Ectodermal cell (in vitro differentiated cells): ENCODE measurements around the gene RFX2.
"Not testable (repeated sequence)": the region's sequence is repeated elsewhere in the genome, so short reads cannot be mapped to it uniquely, and the experiment has no call there.

Experiments used
- H3K27ac ChIP-seq: 2 replicates; pipeline ENCODE4 v1.7.0; 2013; ENCODE audit warnings: mild to moderate bottlenecking, low read depth, low read length; ENCODE audit not compliant: insufficient read depth, poor library complexity, severe bottlenecking
- H3K27me3 ChIP-seq: 2 replicates; pipeline ENCODE4 v1.7.0; 2013; ENCODE audit warnings: mild to moderate bottlenecking, low read length; ENCODE audit not compliant: insufficient read depth, control insufficient read depth, poor library complexity, severe bottlenecking
- H3K36me3 ChIP-seq: one replicate; pipeline ENCODE4 v1.7.0; 2013; ENCODE audit warnings: low read length; ENCODE audit not compliant: control insufficient read depth, insufficient read depth
- H3K4me1 ChIP-seq: one replicate; pipeline ENCODE4 v1.7.0; 2013; ENCODE audit warnings: low read length; ENCODE audit not compliant: control insufficient read depth, insufficient read depth
- H3K4me3 ChIP-seq: 2 replicates; pipeline ENCODE4 v1.7.0; 2013; ENCODE audit warnings: low read depth, low read length, control low read depth; ENCODE audit not compliant: insufficient read depth
- H3K9me3 ChIP-seq: 2 replicates; pipeline ENCODE4 v1.7.0; 2013; ENCODE audit warnings: mild to moderate bottlenecking, low read length, moderate library complexity; ENCODE audit not compliant: control insufficient read depth
- WGBS, 2 experiments: methylation state at CpG; one replicate each; pipeline ENCODE4 v1.1.7; 2013; ENCODE audit warnings: missing lambda C conversion rate in 2 of 2; 5-methylcytosine and 5-hydroxymethylcytosine counted together

RFX2 gene

DNA sequence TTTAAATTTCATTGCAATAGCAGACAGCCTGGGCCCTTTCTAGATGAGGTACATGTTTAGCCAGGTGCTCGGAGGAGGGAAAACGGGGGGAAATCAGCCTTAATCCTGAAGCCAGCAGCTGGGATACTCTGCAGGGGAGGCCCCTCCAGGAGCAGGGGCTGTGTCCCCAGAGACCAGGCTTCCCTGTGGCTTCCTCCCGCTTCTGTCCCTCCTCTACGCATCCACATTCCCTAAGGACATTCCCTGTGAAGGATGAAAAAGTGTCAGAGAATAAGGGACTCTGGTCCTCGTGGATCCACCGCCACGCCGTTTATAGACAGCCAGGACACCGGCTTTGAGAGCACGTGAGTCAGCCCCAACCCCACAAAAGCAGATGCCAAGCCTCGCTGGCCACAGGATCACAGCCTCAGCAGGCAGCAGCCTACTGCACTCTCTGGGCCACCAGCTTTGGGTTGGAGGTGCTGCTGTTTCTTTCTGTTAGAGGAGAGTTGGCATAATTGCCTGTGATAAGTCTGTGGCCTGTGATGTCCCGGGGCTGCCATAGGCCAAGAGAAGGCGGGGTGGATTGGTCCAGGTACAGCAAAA is 95.7 kb downstream of the RFX2 start:
- Histone ChIP-seq H3K4me1 (no peaks in the 10 kb centered on the region), H3K4me3 (no peak overlapping the region), H3K27ac (no peak overlapping the region), H3K9me3 (no peaks in the 10 kb centered on the region), H3K27me3 (no peaks in the 10 kb centered on the region), H3K36me3 (no peaks in the 10 kb centered on the region)
- WGBS, 2 experiments, result 89 to 90% methylated on average over 13 of the region's 13 CpGs

DNA sequence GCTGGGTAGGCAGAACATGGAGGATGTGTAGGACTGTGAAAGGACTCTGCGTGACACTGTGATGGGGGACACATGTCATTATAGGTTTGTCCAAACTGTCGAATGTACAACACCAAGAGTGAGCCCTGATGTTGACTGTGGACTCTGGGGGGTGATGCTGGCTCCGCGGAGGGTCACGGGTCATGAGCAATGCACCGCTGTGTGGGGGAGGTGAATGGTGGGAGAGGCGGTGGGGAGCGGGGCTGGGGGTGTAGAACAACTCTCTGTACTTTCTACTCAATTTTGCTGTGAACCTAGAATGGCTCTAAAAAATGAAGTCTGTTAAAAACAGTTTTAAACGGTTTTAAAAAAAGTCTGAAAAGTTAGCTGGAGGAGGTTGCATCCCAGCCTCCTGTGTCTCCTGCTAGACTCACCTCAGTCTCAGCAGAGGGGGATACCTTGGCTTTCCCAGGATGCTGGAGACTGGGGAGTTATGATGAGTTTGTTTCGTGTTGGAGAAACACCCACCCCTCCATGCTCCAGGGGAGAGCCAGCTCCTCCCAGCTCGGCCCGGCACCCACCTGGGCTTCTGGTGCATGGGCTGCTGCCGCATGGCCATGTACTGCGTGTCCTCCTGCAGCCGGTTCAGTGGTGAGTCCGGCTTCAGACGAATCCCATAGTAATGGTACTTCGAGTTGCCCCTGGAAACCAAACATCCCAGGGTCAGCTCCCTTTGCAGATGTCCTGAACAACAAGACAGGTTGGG is 97.7 kb downstream of the RFX2 start:
- H3K4me3 ChIP-seq, result no peak overlapping the region
- H3K36me3 ChIP-seq, result no peaks in the 10 kb centered on the region
- no peaks in the 10 kb centered on the region for H3K27me3 ChIP-seq
- H3K9me3 ChIP-seq, result no peaks in the 10 kb centered on the region
- WGBS, 2 experiments, result 91 to 92% methylated on average over 18 of the region's 18 CpGs
- no peak overlapping the region for H3K27ac ChIP-seq
- H3K4me1 ChIP-seq, result no peaks in the 10 kb centered on the region

DNA sequence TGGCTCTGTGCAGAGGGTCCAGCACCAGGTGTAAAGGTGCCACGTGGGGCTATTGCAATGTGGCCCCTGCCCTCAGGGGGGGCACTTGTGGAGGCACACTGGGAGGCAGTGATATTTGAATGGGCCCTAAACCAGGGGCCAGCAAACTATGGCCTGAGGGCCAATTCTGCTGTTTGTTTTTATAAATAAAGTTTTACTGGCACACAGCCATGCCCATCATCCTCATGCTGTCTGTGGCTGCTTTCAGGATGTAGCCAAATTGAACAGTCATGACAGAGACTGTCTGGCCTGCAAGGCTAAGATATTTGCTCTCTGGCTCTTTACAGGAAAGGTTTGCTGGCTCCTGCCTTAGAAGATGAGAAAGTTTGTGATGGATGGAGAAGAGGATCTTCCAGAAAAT is 98.5 kb downstream of the RFX2 start:
- no peaks in the 10 kb centered on the region for H3K9me3 ChIP-seq
- H3K36me3 ChIP-seq, result no peaks in the 10 kb centered on the region
- no peak overlapping the region for H3K27ac ChIP-seq
- no peak overlapping the region for H3K4me3 ChIP-seq
- H3K27me3 ChIP-seq, result no peaks in the 10 kb centered on the region
- no peaks in the 10 kb centered on the region for H3K4me1 ChIP-seq
- WGBS, 2 experiments, result 82 to 84% methylated on average over 1 of the region's 1 CpG

DNA sequence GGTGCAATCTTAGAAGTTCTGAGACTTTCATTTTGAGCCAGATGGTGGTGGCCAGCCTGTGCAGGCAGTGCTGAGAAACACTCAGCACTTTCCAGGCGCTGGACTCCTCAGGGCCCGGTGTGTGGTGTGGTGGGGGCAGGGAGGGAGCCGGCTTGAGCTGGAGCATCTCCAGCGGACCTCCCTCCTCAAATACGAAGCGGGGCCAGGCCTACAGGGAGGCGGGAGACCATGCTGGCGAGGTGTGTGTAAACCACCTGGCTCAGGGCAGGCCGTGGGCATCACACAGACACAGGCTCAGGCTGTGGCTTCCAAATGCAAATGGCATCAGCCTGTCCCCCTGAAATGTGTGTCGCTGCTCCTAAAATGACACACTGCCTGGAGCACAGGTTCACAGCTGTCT is 99.1 kb downstream of the RFX2 start:
- H3K27me3 ChIP-seq, result no peaks in the 10 kb centered on the region
- no peaks in the 10 kb centered on the region for H3K4me1 ChIP-seq
- no peak overlapping the region for H3K4me3 ChIP-seq
- WGBS, 2 experiments, result 85% methylated on average over 10 of the region's 10 CpGs
- H3K36me3 ChIP-seq, result no peaks in the 10 kb centered on the region
- no peak overlapping the region for H3K27ac ChIP-seq
- H3K9me3 ChIP-seq, result no peaks in the 10 kb centered on the region

DNA sequence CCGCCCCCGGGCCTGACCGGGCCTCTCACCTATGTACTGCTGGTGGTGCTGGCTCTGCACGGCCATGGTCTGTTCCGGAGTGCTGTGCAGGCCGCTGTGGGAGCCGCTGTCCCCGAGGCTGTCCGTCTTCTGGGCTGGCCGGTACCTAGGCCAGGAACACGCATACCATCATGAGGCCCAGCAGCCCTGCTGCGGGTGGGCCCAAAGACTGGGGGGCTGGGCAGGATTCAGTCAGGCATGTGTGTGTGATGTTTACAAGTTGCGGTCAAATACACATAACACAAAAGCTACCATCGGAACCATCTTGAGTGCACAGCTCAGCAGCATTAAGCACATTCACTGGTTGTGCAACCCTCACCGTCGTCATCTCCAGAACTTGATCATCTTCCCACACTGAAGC is 100.2 kb downstream of the RFX2 start:
- Histone ChIP-seq H3K27me3 (no peaks in the 10 kb centered on the region), H3K36me3 (no peaks in the 10 kb centered on the region), H3K9me3 (no peaks in the 10 kb centered on the region), H3K27ac (no peak overlapping the region), H3K4me3 (no peak overlapping the region), H3K4me1 (no peaks in the 10 kb centered on the region)
- 92 to 93% methylated on average over 16 of the region's 16 CpGs for WGBS, 2 experiments

DNA sequence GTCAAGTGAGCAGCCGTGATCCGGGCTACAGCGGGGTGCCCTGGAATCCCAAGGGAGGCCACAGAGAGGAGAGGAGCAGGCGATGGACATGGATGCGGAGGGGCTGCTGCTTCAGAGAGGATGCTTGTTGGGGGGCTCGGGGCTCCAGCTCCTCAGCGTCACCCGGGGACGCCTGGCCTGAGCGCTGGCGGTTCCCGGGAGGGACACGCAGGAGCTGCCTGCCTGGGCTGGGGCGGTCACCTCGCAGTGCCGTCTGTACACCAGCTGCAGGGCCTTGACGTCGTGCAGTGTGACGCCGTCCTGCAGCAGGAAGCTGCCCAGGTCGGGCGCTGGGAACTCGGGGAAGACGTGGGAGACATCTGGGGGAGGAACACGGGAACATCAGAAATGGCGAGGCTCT is 102.4 kb downstream of the RFX2 start:
- H3K36me3 ChIP-seq, result no peaks in the 10 kb centered on the region
- H3K4me1 ChIP-seq, result no peaks in the 10 kb centered on the region
- WGBS, 2 experiments, result 92 to 94% methylated on average over 26 of the region's 26 CpGs

DNA sequence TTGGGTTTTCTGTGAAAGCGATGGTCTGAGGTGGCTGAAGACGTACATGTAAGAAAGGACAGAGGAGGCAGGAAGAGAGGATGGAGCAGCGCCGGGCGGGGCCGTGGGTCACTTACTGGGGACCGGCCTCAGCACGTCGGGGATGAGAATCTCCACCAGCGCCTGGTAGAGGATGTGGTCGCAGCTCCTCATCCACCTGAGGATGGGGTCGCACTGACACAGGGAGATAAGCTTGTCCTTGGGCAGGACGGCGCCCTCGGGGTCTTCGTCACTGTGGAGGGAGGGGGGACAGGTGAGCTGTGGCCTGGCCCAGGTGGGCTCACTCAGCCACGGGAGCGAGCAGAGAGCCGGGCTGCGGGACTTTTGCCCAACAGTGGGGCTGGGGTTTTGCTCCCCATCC is 103.4 kb downstream of the RFX2 start:
- H3K27me3 ChIP-seq, result no peaks in the 10 kb centered on the region
- no peaks in the 10 kb centered on the region for H3K4me1 ChIP-seq
- no peak overlapping the region for H3K27ac ChIP-seq
- no peaks in the 10 kb centered on the region for H3K36me3 ChIP-seq
- no peaks in the 10 kb centered on the region for H3K9me3 ChIP-seq
- H3K4me3 ChIP-seq, result no peak overlapping the region
- WGBS, 2 experiments, result 93 to 94% methylated on average over 20 of the region's 20 CpGs

More for the DNA sequence above, 102.4 kb downstream of the RFX2 start:
- Histone ChIP-seq H3K4me3 (no peak overlapping the region), H3K27ac (no peak overlapping the region), H3K27me3 (no peaks in the 10 kb centered on the region), H3K9me3 (no peaks in the 10 kb centered on the region)

DNA sequence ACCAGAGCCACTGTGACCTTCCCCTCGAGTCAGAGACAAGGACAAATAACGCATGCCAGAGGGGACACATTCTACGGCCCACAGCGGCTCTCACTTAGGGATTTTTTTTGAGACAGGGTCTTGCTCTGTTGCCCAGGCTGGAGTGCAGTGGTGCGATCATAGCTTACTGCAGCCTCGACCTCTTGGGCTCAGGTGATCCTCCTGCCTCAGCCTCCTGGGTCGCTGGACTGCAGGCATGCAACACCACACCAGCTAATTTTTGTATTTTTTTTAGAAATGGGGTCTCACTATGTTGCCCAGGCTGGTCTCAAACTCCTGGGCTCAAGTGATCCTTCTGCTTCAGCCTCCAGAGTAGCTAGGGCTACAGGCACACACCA is 104.2 kb downstream of the RFX2 start:
- H3K36me3 ChIP-seq, H3K27ac ChIP-seq, H3K4me1 ChIP-seq, H3K27me3 ChIP-seq, H3K4me3 ChIP-seq, H3K9me3 ChIP-seq: not testable (repeated sequence)
- WGBS, 2 experiments, result 89 to 91% methylated on average over 7 of the region's 7 CpGs

DNA sequence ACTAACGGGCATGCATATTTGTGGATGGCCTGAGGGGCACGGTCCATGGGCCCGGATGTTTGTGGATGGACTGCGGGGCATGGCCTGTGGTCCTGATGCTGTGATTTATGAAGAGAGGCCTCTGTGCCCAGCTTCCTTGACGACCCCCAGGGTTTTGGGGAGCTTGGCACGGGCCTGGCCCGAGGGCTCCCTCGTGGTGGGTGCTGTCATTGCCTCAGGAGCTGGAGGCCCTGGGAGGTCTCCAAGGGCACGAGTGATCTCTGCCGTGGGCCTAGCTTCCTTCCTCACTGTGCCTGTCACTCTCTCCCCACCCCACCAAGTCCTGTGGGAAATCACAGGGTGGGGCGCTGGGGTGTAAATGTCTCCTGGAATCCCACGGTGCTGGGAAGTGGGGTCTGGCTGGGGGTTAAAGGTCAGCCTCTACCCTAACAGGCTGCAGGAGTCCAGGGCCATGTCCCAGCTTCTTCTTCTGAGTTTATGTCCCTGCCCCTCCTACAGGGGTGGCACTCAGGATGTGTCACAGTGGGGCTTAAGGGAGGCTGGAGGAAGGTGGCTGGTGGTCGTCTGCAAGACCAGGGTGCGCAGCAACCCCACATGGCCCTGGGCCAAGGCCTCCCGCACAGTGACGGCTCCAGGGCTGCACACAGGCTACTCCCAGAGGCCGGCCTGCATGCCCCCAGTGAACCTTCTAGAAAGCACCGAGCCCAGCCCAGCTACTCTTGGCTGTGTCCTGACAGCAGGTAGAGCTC is 104.8 kb downstream of the RFX2 start:
- Histone ChIP-seq H3K9me3 (no peaks in the 10 kb centered on the region), H3K4me3 (no peak overlapping the region), H3K27me3 (no peaks in the 10 kb centered on the region), H3K27ac (no peak overlapping the region), H3K36me3 (no peaks in the 10 kb centered on the region), H3K4me1 (no peaks in the 10 kb centered on the region)
- 93 to 94% methylated on average over 17 to 18 of the region's 18 CpGs for WGBS, 2 experiments

DNA sequence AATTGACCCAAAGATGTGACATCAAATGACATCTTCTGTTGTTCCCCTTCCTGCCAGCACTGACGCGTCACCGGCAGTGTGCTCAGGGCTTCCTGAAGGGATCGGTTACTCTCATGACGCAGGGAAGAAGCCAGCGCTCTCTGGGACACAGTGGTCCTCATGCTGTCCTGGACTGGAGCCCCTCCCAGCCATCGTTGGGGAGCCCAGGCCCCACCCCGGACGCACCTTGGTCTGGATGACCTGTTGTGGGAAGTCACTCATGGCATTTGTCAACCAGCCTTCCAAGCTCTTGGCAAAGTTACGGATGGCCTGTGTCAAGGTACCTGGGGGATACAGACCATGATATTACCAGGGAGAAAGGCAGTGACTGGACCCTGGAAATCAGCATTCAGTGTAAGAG is 106.3 kb downstream of the RFX2 start:
- WGBS, 2 experiments, result 83 to 85% methylated on average over 10 of the region's 10 CpGs
- Histone ChIP-seq H3K4me1 (no peaks in the 10 kb centered on the region), H3K9me3 (no peaks in the 10 kb centered on the region), H3K27me3 (no peaks in the 10 kb centered on the region), H3K27ac (no peak overlapping the region), H3K4me3 (no peak overlapping the region), H3K36me3 (no peaks in the 10 kb centered on the region)
